Stomach (tissue), 4 donors: ENCODE results near the gene NKAP.

ENCODE experiments used
- POLR2A ChIP-seq, 4 donors: fragments of 450-650 bp; IDR thresholded peaks; one replicate each; pipeline ENCODE4 v1.6.1; 2016; ENCODE audit warnings: antibody characterized with exemption in 4 of 4, control low read depth in 2 of 4, mild to moderate bottlenecking in 1 of 4, moderate library complexity in 1 of 4
- POLR2AphosphoS5 ChIP-seq, 3 donors: sonication (generic); formaldehyde crosslinking; IDR thresholded peaks; one replicate each; pipeline ENCODE4 v1.6.1; 2016; ENCODE audit warnings: antibody characterized with exemption in 3 of 3
- TF ChIP-seq, protein P1 (sequence below), 7 experiments: fragments of 450-650 bp in 4 of 7; fragments of 200-600 bp in 3 of 7; sonication (generic) in 3 of 7; IDR thresholded peaks; one replicate each; pipeline ENCODE4 v1.5.1; 2016 to 2019; ENCODE audit warnings: antibody characterized with exemption in 7 of 7, control low read depth in 2 of 7, mild to moderate bottlenecking in 1 of 7

DNA sequence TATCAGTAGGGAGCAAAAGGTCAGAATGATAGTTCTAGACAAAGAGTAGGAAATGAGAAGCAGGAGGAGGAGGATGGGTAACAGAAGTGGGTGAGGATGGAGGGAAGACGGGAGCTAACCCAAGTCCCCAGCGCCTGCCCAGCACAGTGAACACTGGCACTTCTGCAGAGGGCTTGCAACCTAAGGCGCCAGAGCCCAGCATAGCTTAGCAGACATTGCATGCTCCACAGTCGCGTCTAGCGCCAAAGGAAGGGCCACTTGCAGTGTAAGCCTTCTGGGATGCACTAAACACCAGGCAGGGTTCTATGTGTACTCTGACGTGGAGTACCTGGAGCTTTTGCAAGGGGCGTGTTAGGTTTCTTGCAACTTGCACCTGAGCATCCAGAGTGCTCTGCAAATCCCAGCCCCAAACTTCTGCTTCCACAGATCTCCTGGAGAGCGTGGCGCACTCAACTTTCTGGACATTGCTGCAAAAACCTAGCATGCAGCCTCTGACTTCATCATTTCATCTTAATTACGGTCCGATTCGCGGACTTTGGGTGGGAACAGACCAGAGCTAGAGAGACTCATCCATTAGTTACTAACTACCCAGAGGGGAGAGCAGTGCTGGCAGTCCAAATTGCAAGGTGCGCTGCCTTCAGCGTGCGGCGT is 46.5 kb upstream of the NKAP start:
- TF ChIP-seq, protein P1, sequence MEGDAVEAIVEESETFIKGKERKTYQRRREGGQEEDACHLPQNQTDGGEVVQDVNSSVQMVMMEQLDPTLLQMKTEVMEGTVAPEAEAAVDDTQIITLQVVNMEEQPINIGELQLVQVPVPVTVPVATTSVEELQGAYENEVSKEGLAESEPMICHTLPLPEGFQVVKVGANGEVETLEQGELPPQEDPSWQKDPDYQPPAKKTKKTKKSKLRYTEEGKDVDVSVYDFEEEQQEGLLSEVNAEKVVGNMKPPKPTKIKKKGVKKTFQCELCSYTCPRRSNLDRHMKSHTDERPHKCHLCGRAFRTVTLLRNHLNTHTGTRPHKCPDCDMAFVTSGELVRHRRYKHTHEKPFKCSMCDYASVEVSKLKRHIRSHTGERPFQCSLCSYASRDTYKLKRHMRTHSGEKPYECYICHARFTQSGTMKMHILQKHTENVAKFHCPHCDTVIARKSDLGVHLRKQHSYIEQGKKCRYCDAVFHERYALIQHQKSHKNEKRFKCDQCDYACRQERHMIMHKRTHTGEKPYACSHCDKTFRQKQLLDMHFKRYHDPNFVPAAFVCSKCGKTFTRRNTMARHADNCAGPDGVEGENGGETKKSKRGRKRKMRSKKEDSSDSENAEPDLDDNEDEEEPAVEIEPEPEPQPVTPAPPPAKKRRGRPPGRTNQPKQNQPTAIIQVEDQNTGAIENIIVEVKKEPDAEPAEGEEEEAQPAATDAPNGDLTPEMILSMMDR (IDR thresholded peaks at IDR 0.05) = no peak
- TF ChIP-seq POLR2A (IDR thresholded peaks at IDR 0.05) (no peak), POLR2AphosphoS5 (IDR thresholded peaks at IDR 0.05) (no peak)
